ENCODE measurements around the gene SPRR4.

SPRR4 gene

GRCh38 chr1:152970495-152970894 lies at the start of gene SPRR4:
Gene SPRR4, plus strand, starts transcription at chr1:152970648. Its CDS starts 1,243 bp downstream, at chr1:152971891.
- DNase-seq: no peak

- DNase-seq: no peak
Observed at GRCh38 chr1:152924191-152924590, 46.3 kb upstream of the SPRR4 start.

- no peak for DNase-seq
Observed at GRCh38 chr1:152926091-152926490, 44.4 kb upstream of the SPRR4 start.

GRCh38 chr1:152928671-152929070 lies 41.8 kb upstream of the SPRR4 start:
- no peak for DNase-seq

- no peak for DNase-seq
Observed at GRCh38 chr1:152932170-152932811, 38.2 kb upstream of the SPRR4 start.

- DNase-seq: no peak
Observed at GRCh38 chr1:152933196-152933595, 37.3 kb upstream of the SPRR4 start.

- no peak for DNase-seq
Observed at GRCh38 chr1:152940614-152941013, 29.8 kb upstream of the SPRR4 start.

GRCh38 chr1:152941037-152941711 lies 29.3 kb upstream of the SPRR4 start:
- no peak for DNase-seq

GRCh38 chr1:152942161-152942560 lies 28.3 kb upstream of the SPRR4 start:
- DNase-seq: no peak

- no peak for DNase-seq
Observed at GRCh38 chr1:152946248-152946647, 24.2 kb upstream of the SPRR4 start.

- no peak for DNase-seq
Observed at GRCh38 chr1:152946651-152947256, 23.7 kb upstream of the SPRR4 start, which contains the start of gene SPRR5. Gene SPRR5, plus strand, starts transcription at chr1:152947206. Its CDS starts 1,349 bp downstream, at chr1:152948555.

- DNase-seq: no peak
Observed at GRCh38 chr1:152951711-152952110, 18.7 kb upstream of the SPRR4 start.

- no peak for DNase-seq
Observed at GRCh38 chr1:152953761-152954160, 16.7 kb upstream of the SPRR4 start.

- DNase-seq: no peak
Observed at GRCh38 chr1:152954436-152954835, 16.0 kb upstream of the SPRR4 start.

- DNase-seq: no peak
Observed at GRCh38 chr1:152957561-152957960, 12.9 kb upstream of the SPRR4 start.

- no peak for DNase-seq
Observed at GRCh38 chr1:152959273-152959672, 11.2 kb upstream of the SPRR4 start.

- no peak for DNase-seq
Observed at GRCh38 chr1:152959801-152960451, 10.5 kb upstream of the SPRR4 start.

GRCh38 chr1:152960452-152961044 lies 9.9 kb upstream of the SPRR4 start:
- DNase-seq: no peak

GRCh38 chr1:152961226-152961891 lies 9.1 kb upstream of the SPRR4 start:
- no peak for DNase-seq

GRCh38 chr1:152962876-152963415 lies 7.5 kb upstream of the SPRR4 start:
- no peak for DNase-seq

- no peak for DNase-seq
Observed at GRCh38 chr1:152964536-152964935, 5.9 kb upstream of the SPRR4 start.

GRCh38 chr1:152965853-152966252 lies 4.6 kb upstream of the SPRR4 start:
- no peak for DNase-seq
